GM18858 (cell line): ENCODE measurements around the gene PPM1L.

Experiments used
- ATAC-seq: cut with Tn5 transposase; IDR thresholded peaks from one replicate; pipeline ENCODE4 v1.9.1; 2021; ENCODE audit not compliant: unreplicated experiment

PPM1L gene

GRCh38 chr3:160763073-160763472 is 7.0 kb downstream of the PPM1L start:
- ATAC-seq: no peak

GRCh38 chr3:160765211-160765610 is 9.2 kb downstream of the PPM1L start:
- ATAC-seq: no peak

GRCh38 chr3:160768031-160768430 is 12.0 kb downstream of the PPM1L start:
- ATAC-seq: no peak

GRCh38 chr3:160768918-160769317 is 12.9 kb downstream of the PPM1L start:
- no peak for ATAC-seq

GRCh38 chr3:160771811-160772459 is 15.9 kb downstream of the PPM1L start:
- no peak for ATAC-seq

GRCh38 chr3:160773722-160774121 is 17.7 kb downstream of the PPM1L start:
- ATAC-seq: no peak

- no peak for ATAC-seq
These were observed 18.1 kb downstream of the PPM1L start for GRCh38 chr3:160774172-160774571.

- no peak for ATAC-seq
These were observed 22.4 kb downstream of the PPM1L start for GRCh38 chr3:160778480-160778879.

GRCh38 chr3:160779040-160779439 is 23.0 kb downstream of the PPM1L start:
- no peak for ATAC-seq

- ATAC-seq: no peak
These were observed 24.2 kb downstream of the PPM1L start for GRCh38 chr3:160780245-160780644.

GRCh38 chr3:160781402-160781801 is 25.4 kb downstream of the PPM1L start:
- no peak for ATAC-seq

GRCh38 chr3:160781863-160782262 is 25.8 kb downstream of the PPM1L start:
- no peak for ATAC-seq

GRCh38 chr3:160784853-160785252 is 28.8 kb downstream of the PPM1L start:
- ATAC-seq: no peak

GRCh38 chr3:160790726-160791125 is 34.7 kb downstream of the PPM1L start:
- no peak for ATAC-seq

GRCh38 chr3:160792540-160792939 is 36.5 kb downstream of the PPM1L start:
- ATAC-seq: no peak

- ATAC-seq: no peak
These were observed 37.8 kb downstream of the PPM1L start for GRCh38 chr3:160793722-160794252.

GRCh38 chr3:160796089-160796812 is 40.2 kb downstream of the PPM1L start:
- no peak for ATAC-seq

GRCh38 chr3:160796813-160797164 is 40.8 kb downstream of the PPM1L start:
- no peak for ATAC-seq

GRCh38 chr3:160797356-160797755 is 41.3 kb downstream of the PPM1L start:
- no peak for ATAC-seq

- ATAC-seq: peak; percentile 75
These were observed 45.5 kb downstream of the PPM1L start for GRCh38 chr3:160801386-160802118.

- ATAC-seq: no peak
These were observed 48.7 kb downstream of the PPM1L start for GRCh38 chr3:160804762-160805161.

- no peak for ATAC-seq
These were observed 50.1 kb downstream of the PPM1L start for GRCh38 chr3:160806094-160806493.
